ENCODE data around the gene VAV2.

GRCh38 chr9:133813749-133814585, 178.2 kb downstream of the VAV2 start:
- TF ChIP-seq CTCF (IDR thresholded peaks at IDR 0.05) (no peak), POLR2A (IDR thresholded peaks at IDR 0.05) (no peak)

Measured in uterus (tissue), 2 donors.